GM18951 (cell line): ENCODE measurements around the gene PARD6G.
"Not testable (repeated sequence)": the region's sequence is repeated elsewhere in the genome, so short reads cannot be mapped to it uniquely, and the experiment has no call there.

Experiments
- POLR2A ChIP-seq: IDR thresholded peaks from 4 replicates; pipeline ENCODE4 v1.6.1; 2011; ENCODE audit warnings: mild to moderate bottlenecking; ENCODE audit not compliant: insufficient read length, insufficient read depth; ENCODE audit errors: extremely low read depth
- in situ Hi-C: fragments of 300-500 bp; cut with MboI; formaldehyde crosslinking; loops from one replicate; pipeline ENCODE4 v1.12.0; 2022; ENCODE audit warnings: low sequenced_read_pairs, mixed read lengths, inconsistent platforms; ENCODE audit not compliant: unreplicated experiment

The PARD6G gene, protein sequence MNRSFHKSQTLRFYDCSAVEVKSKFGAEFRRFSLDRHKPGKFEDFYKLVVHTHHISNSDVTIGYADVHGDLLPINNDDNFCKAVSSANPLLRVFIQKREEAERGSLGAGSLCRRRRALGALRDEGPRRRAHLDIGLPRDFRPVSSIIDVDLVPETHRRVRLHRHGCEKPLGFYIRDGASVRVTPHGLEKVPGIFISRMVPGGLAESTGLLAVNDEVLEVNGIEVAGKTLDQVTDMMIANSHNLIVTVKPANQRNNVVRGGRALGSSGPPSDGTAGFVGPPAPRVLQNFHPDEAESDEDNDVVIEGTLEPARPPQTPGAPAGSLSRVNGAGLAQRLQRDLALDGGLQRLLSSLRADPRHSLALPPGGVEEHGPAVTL

GRCh38 chr18:80247393-80247841, at the start of gene PARD6G:
PARD6G (minus strand) TSS chr18:80247514; CDS start chr18:80247348, 166 bp downstream.
- TF ChIP-seq POLR2A: peak; percentile 52
- in situ Hi-C loops: no loop called here

DNA sequence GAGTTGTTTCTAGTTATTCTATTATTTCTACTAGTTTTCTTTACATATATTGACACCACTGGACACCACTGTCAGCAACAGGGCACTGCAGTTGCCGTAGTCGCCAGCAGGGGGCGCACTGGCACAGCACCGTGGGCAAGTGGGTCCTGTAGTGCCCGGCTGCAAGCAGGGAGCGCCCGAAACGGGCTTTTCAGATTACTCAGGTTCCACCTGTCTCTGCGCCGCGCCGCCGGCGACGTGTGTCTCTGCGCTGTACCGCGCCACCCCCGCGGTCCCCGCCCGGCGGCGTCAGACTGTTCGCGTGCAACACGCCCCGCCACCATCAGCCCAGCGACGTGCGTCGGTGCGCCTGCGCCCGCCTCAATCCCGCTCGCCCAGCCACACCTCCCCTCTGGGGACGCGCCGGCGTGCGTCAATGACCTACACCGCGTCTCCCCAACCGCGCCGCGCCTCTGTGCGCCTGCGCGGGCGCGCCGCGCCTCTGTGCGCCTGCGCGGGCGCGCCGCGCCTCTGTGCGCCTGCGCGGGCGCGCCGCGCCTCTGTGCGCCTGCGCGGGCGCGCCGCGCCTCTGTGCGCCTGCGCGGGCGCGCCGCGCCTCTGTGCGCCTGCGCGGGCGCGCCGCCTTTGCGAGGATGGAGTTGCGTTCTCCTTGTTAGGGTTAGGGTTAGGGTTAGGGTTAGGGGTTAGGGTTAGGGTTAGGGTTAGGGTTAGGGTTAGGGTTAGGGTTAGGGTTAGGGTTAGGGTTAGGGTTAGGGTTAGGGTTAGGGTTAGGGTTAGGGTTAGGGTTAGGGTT, 15.1 kb upstream of the PARD6G start:
- in situ Hi-C loops: not testable (repeated sequence)

DNA sequence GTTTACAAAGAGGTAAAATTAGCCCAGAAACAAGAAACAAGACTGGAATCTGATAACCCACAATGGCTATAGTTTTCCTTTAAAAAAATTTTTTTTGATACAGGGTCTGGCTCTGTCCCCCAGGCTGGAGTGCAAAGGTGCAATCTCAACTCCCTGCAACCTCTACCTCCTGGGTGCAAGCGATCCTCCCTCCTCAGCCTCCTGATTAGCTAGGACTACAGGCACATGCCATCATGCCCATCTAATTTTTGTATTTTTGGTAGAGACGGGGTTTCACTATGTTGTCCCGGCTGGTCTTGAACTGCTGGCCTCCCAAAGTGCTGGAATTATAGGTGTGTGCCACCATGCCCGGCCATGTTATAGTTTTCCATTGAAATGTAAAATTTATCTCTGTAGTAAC, 12.3 kb upstream of the PARD6G start:
- no peak for TF ChIP-seq POLR2A
- in situ Hi-C loops: no loop called here

DNA sequence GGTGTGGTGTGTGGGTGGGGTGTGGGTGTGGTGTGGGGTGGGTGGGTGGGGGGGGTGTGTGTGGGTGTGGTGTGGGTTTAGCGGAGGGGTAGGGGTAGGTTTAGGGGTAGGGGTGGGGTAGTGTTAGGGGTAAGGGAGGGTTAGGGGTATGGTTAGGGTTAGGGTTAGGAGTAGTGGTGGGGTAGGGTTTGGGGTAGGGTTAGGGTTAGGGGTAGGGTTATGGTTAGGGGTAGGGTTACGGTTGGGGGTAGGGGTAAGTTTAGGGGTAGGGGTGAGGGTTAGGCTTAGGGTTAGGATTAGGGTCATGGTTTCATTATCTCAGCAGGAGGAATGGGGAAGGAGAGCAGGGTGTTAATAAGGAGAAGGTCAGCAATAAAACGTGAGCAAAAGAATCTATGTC, 11.3 kb upstream of the PARD6G start:
- in situ Hi-C loops: no loop called here
- TF ChIP-seq POLR2A: no peak

DNA sequence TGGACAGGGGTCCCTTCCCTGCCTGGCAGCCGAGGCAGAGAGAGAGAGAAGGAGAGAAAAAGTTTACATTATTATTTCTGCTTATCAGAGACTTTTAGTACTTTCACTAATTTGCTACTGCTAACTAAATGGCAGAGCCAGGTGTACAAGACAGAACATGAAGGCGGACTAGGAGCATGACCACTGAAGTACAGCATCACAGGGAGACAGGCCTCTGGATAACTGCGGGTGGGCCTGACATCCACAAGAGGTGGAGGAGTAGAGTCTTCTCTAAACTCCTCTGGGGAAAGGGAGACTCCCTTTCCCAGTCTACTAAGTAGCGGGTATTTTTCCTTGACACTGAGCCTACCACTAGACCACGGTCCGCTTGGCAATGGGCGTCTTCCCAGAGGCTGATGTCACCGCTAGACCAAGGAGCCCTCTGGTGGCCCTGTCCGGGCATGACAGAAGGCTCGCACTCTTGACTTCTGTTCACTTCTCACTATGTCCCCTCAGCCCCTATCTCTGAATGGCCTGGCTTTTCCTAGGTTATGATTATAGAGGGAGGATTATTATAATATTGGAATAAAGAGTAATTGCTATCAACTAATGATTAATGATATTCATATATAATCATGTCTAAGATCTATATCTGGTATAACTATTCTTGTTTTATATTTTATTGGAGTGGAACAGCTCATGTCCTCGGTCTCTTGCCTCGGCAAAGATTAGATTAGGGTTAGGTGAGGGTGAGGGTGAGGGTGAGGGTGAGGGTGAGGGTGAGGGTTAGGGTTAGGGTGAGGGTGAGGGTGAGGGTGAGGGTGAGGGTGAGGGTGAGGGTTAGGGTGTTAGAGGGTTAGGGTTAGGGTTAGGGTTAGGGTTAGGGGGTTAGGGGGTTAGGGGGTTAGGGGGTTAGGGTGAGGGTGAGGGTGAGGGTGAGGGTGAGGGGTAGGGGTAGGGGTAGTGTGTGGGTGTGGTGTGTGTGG, 10.5 kb upstream of the PARD6G start:
- in situ Hi-C loops: not testable (repeated sequence)

DNA sequence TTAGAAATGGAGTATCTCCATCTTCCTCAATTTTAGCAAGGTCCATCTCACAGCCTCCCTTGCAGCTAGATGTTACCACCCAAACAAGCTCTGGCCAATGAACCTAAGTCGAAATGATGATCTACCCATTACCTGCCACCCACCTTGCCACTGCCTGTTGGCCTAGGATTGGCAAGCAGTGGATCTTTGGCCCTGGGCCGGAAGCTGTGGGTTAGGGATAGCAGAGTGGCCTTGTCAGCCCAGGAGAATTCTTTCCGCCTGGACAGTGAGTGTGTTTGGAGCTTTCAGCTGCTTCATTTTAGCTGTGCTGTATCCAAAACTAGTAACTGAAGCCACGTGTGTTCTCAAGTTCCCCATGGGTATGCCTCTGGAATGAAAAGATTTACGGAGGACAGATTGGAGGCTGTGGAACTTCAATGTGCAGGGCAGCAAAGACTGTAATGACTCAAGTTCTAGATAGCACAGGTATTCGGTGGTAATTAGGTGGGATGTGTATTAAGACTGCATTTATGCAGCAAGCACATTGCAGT, 7.7 kb upstream of the PARD6G start:
- TF ChIP-seq POLR2A: no peak
- in situ Hi-C loops: no loop called here

- no peak for TF ChIP-seq POLR2A
- in situ Hi-C loops: no loop called here
These were observed 6.7 kb upstream of the PARD6G start for GRCh38 chr18:80253871-80254492.

- in situ Hi-C loops: no loop called here
- TF ChIP-seq POLR2A: no peak
These were observed 5.9 kb upstream of the PARD6G start for GRCh38 chr18:80253236-80253635.

DNA sequence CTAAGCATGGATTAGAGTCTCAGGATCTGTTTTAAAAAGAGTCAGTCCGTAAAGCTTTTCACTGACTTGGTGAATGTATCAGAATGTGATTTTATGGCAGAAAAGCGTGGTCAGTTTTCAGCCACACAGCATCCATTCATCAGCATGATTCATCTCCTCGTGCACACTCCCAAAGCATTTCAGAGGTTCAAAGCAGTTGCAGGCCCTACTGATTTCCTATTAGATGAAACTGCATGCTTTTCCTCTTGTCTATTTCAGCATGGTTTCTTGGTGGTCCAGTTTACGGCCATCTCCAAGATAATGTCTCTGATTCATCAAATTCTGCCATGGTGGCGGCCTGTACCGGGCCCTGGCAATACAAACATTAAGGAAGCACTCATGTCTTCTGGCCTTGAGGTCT, 4.8 kb upstream of the PARD6G start:
- in situ Hi-C loops: no loop called here

DNA sequence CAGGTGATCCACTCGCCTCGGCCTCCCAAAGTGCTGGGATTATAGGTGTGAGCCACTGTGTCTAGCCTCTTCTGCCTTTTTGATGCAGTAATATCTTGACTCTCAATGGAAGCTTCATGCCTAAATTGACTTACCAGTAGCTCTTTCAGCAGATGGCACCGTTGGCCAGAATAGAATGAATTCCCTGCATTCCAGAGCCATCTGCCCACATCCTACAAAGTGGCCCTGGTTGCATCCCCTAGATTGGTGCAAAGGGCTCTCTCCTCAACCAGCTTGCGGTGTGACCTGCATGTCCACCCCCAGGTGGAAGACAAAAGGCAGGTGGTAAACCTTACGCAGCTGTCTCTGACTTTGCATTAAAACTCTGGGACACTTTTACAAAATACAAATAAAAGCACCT, 4.4 kb upstream of the PARD6G start:
- no peak for TF ChIP-seq POLR2A
- in situ Hi-C loops: no loop called here

More for the DNA sequence above, 4.8 kb upstream of the PARD6G start:
- TF ChIP-seq POLR2A: no peak

DNA sequence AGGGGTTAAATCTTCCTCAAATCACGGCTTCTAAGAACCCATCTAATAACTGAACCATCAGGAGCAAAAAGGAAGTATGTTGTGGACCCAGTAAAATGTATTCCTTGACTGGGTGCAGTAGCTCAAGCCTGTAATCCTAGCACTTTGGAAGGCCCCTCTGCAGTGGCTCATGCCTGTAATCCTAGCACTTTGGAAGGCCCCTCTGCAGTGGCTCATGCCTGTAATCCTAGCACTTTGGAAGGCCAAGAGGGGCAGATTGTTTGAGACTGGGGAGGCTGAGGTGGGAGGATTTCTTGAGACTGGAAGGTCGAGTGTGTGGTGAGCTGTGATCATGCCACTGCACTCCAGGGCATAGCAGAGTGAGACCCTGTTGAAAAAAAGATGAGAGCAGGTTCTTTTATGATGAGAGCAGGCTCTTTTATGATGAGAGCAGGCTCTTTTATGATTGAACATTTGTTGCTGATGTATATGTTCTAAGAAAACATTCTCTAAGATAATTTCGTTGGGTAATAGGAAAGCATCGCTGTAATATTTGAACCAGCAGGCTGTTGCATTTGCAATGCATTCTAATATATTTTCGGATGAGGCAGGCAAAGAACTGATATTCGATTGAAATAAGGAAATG, 3.5 kb upstream of the PARD6G start:
- no peak for TF ChIP-seq POLR2A

More for the DNA sequence above, 3.5 kb upstream of the PARD6G start:
- in situ Hi-C loops: no loop called here
